NCI-H510A treated with DMSO at 0.1 percent for 48 hours (cell line): Measurements from ENCODE around the gene TCERG1L.
A peak's percentile ranks its signal among the peaks of the same experiment; 100 is the strongest.
"Not testable (repeated sequence)": the region's sequence is repeated elsewhere in the genome, so short reads cannot be mapped to it uniquely, and the experiment has no call there.

ENCODE experiments used
- DNase-seq: peaks from one replicate; lab custom pipeline; 2025; lab: John Stamatoyannopoulos, UW

Gene TCERG1L

DNA sequence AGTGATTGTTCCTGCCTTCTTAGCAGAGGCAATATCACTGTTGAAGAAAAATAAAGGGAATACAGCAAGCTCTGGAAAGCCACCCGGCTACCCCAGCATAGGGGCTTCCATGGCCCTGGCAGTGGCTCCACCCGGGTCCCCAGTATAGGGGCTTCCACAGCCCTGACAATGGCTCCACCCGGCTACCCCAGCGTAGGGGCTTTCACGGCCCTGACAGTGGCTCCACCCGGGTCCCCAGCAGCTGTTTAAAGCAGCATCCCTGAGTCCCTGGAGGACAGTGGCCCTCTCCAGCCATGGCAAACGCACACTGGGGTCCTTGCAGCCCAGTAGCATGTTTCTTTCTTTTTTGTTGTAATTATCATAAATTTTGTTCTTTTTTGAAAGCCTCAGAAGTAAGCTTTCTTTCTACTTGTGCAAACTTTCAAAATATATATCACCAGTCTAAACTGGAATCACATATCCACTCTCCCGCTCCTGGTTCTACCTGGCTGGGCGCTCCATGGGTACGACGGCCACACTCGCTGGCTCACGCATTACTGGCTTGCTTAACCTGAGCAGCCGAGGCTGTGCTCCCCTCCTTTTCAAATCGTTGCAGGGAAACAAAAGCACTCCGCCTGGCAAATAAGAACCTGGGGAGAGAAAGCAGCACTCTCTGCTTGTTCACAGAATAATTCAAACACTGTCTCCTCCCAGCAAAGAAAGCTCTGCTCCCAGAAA is 62.1 kb downstream of the TCERG1L start:
- DNase-seq = no peak

DNA sequence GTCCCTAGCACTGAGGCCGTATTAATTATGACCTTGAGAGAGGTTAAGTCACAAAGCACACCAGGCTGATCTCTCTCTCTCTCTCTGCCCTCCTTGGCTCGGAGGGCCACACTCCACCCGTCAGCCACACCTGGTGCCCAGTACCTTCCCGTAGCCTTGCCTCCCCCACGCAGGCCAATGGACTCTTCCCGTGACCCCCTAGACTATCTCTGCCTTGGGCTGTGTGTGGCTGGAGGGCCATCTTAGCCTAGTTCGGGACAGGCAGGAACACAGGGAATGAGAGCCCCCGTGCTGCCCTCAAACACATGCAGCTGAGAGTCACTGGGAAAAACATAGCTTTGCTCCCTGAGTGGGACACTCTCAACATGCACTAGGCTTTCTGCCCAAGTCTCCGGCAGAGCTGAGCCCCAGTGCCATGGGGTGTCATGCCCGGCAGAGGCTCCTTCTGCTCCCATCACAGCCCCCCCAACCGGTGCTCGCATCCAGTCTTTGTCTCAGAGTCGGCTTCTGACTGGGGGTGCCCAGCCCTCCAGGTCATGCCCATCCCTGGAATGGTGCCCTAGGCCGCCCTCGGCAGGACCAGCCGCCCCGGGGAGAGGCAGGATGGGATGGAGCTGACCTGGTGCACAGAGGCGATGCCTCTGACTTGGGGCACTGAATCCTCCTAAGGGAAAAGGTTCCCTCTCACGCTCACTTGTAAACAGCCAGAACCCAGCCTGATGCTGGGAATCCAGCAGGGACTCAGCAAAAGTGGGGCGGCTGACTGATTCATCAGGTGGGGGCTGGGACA is 63.0 kb downstream of the TCERG1L start:
- no peak for DNase-seq

DNA sequence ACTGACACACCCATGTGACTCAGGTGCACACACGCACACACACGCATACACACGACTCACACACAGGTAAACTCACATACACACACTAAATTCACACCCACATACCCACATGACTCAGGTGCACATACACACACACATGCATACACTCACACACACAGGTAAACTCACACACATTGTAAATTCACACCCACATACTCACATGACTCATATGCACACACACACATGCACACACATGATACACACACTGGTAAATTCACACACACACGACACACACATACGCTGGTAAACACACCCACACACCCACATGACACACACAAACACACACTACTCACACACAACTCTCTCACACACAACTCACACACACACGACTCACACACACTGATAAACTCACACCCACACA is 63.6 kb downstream of the TCERG1L start:
- no peak for DNase-seq

DNA sequence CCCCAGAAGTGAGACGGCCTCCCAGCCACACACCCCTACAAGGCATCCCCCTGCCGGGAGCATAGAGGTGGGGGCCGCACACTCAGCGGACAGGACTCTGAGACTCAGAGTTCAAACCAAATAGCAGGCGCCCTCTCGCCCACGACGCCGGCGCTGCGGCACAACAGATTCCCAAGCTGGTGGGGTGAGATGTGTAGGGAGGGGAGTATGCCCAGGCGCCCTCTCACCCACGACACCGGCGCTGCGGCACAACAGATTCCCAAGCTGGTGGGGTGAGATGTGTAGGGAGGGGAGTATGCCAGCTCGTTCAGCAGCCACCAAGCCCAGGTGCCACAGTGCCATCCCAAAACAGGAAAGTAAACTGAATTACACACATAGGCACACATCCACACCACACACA is 64.7 kb downstream of the TCERG1L start:
- DNase-seq = no peak

DNA sequence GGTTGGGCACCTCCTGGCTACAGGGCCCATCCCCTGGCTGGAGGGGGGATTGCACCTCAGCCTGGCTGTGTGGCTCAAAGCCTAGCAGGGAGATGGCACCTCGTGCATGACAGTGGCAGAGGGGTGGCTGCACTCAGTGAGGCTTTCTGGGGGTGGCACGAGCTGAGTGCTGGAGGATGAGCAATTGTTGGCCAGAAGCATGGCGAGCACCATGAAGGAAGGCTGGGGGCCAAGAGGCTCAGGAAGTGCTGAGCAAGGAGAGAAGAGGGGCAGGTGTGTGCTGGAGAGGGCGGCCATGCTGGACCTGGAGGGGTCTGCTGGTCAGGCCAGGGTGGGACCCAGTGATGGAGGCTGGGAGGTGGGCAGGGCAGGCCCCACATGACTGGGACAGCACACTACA is 65.4 kb downstream of the TCERG1L start:
- DNase-seq = no peak

DNA sequence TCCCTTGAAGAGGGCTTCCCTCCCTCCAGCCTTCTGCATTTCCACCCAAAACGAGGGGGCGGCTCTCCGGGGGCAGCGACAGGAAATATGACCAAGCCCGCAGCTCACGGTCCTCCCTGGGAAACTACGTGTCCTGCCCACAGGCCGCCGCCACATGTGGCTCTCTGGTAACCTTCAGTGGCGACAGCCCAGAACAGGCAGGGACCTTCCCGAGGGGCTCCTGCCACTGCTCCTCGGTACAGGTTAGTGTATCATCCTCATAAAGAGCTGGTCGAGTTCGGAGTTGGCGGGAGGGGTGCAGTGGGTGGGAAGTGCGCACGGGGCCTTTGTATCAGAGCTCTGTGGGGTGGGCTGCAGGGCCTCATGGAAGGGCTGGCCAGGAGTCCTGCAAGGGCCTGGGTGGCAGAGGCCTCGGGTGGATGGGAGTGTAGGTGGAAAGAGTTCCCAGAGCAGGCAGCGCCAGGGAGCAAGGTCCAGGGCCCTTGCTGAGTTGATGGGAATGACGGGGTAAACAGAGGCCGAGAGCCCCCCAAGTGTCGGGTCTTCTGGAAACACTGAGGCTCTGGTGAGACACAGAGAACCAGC is 66.0 kb downstream of the TCERG1L start:
- DNase-seq = no peak

DNA sequence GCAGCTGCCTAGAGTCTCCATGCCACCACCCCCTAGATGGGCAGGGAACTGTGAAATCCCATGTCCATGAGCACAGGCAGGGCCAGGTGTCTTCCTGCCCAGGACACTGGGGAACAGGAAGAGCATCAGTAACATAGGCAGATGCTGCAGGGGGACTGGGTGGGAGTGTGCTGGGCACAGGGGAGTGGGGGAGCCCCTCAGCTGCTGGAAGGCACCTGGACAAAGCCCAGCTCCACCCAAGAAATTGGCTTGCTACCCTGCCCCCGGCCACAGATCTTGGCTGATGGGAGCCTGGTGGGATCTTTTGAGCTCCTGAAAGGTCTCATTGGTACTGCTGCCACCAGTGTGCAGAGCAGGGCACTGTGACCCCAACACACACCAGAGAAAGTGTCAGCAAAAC is 66.7 kb downstream of the TCERG1L start:
- DNase-seq = no peak

DNA sequence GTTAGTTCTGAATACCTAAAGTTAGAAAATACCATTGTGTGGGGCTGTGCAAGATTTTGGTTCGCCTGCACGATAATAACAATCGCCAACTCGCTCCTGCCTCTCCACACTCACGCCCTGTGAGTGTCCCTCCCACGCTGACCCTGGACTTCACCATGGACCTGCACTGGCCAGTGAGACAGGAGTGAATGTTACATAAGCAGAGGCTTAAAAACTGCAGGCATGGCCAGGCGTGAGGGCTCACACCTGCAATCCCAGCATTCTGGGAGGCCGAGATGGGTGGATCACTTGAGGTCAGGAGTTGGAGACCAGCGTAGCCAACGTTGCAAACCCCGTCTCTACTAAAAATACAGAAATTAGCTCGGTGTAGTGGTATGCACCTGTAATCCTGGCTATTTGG is 68.4 kb downstream of the TCERG1L start:
- no peak for DNase-seq

DNA sequence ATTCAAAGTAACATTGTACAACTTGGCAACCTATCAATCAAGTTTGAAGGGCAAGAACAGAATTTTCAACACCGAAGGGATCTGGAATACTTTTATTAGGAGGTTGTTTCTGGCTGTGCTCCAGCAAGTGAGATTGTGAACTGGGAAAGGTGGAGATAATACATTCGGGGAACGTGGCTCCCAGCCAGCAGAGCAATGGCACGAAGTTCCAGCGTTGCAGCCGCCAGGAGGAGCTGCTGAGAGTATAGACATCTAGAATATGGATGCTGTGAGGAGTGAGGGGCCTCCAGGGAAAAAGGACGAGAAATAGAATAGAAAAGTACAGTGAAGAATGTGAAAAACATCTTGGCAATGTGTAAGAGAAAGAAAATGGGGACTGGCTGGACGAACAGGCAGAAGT is 69.5 kb downstream of the TCERG1L start:
- DNase-seq = peak; percentile 39

DNA sequence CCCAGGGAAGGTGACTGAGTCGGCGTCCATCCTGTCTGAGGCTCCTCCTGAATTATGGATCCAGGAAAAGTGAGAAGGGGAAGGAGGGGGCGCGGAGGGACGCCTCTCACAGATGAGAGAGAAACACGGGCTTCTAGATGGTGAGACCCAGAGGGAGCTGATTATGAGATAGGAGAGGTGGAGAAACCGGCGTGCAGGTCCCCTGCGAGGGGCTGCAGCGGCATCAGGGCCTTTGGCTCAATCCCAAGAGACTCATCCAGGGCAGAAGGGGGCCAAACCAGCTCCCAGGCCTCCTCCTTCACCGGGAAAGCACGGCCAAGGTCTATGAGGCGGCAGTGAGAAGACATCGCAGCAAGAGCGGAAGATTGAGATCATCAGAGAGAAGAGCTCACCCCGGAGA is 70.8 kb downstream of the TCERG1L start:
- DNase-seq = no peak

DNA sequence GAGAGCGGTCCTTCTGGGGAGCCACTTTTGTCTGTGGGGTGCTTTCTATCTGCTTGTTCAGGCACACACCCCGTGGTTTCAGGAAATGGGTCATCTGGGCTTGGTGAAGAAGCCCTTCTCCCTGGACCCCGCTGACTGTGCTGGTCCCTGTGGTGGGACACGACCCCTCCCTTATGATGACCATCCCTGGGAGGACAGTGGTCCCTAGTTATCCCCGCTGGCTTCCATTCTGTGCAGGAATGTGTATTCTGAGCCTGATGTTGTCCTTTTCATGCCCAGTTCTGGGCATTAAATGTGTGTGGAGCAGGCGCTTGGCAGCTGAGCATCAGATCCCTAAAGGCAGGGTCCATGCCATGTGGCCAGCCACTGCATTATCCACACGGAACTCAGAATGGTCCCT is 71.6 kb downstream of the TCERG1L start:
- no peak for DNase-seq

DNA sequence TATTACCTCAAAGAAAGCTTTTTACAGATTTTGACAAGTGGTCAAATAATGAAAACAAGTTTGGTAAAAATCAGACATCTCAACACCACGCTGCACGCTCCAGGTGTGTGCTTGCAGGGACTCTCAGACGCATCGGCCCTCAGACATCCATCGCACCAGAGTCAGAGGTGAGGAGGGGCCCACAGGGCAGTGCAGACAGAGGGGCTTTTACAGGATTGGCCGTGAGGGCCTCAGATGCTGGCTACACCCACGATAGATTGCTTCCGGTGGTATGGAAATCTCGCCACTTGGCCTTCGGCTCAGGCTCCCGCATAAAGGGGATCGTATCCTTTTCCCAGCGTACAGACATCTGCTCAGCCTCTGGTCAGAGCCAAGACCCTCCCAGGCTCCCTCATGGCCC is 72.1 kb downstream of the TCERG1L start:
- no peak for DNase-seq

DNA sequence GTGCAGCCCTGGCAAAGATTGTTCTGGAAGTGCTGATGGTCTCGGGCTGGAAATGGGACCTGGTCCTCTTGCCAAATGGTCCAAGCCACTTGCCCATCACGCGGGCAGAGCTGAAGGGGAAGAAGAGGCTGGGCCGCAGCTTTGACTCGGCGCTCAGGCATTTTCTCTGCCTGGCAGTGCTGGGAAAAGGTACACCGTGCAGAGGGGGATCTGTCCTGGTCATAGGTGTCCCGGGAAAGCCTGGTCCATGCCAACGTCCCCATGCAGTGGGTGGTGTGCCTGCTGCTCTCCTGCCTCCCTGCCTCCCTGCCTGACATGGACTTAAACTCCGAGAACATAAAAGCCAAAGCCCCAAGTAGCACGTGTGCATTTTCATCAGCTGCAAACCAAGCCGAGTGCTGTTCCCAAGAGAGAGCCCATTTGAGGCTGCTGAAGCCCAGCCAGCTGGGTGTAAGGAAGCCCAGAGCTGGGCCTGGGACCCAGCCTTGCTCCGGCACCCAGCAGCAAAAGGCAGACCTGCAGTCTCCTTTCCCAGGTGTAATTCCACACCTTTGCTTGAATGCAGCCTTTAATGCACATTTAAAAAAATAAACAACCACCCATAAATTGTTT is 72.7 kb downstream of the TCERG1L start:
- no peak for DNase-seq

DNA sequence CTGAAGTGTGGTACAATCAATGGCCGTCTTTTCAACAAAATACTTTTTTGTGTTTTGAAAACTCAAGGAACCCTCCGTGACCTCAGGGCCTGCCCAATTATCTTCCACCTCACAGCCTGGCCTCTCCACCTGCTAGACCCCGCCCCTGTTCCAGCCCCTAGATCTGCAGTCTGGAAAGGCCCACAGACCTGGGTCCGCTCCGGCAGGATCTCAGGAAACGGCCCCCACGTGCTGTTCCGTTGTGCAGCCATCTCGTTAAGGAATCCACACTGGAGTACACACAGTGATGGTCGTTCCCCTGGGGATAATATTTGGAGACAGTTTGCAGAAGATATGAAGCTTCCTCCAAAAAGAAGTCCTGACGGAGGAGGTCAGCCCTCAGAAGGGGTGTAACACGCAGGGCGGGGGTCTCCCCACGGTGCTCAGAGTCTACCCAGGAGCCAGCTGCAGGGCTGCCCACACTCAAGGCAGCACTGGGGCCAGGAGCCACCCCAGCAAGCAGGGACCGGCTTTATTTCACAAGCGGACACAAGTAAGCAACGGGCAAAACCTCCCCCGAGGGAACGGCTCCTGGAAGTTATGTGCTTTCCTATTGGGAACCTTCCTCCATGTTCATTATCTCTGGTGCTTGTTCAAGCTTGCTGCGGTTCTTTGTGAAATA is 73.4 kb downstream of the TCERG1L start:
- no peak for DNase-seq

DNA sequence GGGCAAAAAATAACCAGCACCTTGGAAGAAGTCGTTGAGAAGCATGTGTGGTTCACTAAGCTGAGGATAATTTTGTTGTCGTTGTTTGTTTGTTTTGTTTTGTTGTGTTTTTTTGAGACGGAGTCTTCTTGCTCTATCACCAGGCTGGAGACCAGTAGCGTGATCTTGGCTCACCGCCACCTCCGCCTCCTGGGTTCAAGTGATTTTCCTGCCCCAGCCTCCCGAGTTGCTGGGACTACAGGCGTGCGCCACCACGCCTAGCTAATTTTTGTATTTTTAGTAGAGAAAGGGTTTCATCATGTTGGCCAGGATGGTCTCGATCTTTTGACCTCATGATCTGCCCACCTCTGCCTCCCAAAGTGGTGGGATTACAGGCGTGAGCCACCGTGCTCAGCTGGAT is 76.9 kb downstream of the TCERG1L start:
- not testable (repeated sequence) for DNase-seq

DNA sequence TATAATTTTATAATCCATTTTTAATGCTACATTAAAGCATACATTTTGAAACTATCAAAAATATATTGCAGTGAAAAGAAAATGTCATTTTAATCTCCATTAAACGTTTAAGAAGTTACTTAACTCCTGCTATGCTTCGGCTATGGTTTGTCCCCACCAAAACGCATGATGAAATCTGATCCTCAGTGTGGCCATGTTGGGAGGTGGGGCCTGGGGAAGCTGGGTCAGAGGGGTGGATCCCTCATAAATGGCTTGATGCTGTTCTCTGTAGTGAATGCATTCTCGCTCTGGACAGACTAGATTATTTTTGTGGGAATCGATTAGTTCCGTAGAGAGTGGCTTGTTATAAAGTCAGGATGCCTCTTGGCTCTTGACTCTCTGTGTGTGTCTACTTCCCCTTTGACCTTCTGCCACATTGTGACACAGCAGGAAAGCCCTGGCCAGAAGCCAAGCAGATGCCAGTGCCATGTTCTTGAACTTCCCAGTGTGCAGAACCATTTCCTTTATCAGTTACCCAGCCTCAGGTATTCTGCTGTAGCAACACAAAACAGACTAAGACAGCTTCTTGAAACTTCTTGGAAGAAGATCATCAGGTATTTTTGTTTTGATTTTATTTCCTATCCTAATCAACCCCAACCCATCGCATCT is 77.8 kb downstream of the TCERG1L start:
- DNase-seq = no peak

DNA sequence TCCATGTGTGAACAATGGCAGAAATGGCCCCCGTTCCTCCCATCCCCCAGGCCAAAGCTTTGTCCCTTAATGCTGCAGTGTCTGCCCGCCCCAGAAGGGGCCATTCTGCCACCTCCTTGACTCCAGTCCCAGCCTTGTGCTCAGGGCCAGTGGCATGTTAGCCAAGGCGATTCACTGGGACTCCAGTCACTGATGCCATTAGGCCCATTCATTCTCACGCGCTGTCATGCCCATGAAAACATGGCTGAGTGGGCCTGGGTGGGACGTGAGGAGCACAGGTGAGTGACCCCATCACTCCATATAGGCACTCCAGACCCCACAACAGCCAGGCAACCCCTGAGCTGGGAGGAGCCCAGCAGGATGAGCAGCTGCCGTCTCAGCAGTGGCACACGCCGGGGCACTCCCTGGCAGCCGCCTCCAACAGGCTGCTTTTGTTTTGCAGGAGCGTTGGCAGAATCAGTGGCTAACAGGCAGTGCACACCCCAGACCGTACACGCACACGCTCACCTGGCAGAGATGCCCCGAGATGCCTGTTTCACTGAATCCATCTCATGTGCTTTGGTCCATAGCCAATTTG is 79.5 kb downstream of the TCERG1L start:
- no peak for DNase-seq

DNA sequence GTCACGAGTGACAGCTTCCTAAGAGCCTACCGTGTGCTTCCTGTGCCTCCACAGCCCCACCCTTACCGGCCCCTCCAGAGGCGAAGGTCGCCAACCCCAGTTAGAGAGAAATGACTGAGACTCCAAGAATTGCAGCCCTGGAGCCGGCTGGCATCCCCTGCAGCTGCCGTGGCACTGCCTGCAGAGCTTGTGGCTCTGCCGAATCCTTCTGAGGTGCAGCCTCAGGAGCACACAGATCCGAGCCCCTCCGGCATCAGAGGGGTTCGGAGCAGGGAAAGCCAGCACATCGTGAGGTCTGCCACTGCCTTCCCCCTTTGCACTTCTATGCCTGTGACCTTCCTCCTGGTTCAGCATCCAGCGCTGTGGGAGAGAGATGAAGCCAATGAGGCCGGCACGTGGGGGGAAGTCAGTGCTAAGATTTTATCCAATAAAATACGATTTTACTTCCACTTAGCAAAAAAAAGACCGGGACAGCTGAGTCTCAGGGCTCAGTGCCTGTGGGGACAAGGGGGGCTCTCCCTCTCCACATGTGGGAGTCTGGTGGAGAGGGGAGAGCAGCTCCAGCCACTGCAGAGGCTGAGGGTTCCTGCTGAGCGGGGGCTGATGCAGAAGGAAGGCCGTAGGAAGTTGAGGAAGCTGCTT is 80.1 kb downstream of the TCERG1L start:
- DNase-seq = no peak

DNA sequence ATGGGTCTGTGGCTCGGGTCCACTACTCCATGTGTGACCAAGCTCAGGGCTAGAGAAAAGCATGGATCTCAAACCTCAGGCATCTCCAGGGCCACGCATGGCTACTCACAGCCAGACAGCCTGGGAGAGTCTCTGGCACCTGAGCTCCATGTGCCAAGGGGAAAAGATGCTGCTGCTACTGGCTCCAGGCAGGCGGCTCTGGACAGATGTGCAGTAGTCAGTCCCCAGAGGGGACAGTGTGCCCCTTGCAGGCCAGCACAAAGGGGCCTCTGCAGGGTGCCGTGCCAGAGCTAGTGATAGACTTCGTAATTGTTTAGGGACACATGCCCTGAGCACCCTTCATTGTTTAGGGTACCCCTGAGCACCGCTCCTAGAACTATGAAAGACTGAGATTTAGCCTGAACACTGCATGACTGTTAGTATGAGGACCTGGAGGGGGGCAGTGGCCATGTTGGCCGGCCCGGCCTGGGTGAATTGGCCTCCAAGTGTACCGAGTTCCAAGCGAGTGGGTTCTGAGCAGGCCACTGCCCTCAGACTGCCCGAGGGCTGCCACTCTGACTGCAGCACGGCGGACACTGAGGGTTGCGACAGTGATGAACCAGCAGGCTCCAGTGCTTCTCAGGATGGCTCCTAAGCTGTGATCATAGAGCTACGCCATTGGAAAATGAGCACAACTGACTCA is 80.7 kb downstream of the TCERG1L start:
- DNase-seq = no peak

DNA sequence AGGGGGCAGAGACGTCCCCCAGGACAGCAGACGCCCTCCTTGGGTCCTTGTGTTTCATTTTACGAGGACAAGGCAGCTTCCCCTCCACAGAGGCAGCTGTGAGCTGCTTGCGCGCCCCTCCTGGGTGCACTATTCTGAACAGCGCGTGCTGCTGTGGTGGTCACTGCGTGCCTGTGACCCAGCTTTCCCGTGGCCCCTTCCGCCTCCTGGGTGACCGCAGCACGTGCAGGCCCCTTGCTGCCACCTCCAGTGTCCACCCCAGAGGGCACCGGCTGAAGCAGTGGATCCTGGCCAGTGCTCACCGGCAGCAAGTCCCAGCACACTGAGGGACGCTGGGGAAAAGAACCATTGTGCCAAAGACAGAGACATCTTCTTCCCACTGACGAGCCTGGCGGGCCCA is 81.4 kb downstream of the TCERG1L start:
- no peak for DNase-seq
